Suprapubic skin (tissue), 4 donors: Measurements from ENCODE around the gene ZNF17.

Source experiments
- EP300 ChIP-seq: sonication (generic); formaldehyde crosslinking; IDR thresholded peaks from one replicate; pipeline ENCODE4 v1.6.1; 2017; ENCODE audit warnings: antibody characterized with exemption
- POLR2A ChIP-seq, 2 donors: fragments of 450-650 bp; IDR thresholded peaks; one replicate each; pipeline ENCODE4 v1.6.1; 2017; ENCODE audit warnings: antibody characterized with exemption in 2 of 2, mild to moderate bottlenecking in 2 of 2, moderate library complexity in 2 of 2
- POLR2AphosphoS5 ChIP-seq, 3 donors: sonication (generic); formaldehyde crosslinking; IDR thresholded peaks; one replicate each; pipeline ENCODE4 v1.6.1; 2017; ENCODE audit warnings: antibody characterized with exemption in 3 of 3
- TF ChIP-seq, protein P1 (sequence below), 2 donors: fragments of 200-600 bp in 1 of 2; fragments of 450-650 bp in 1 of 2; sonication (generic) in 1 of 2; IDR thresholded peaks; one replicate each; pipeline ENCODE4 v1.5.1; 2016 to 2019; ENCODE audit warnings: antibody characterized with exemption in 2 of 2, mild to moderate bottlenecking in 1 of 2, moderate library complexity in 1 of 2

DNA sequence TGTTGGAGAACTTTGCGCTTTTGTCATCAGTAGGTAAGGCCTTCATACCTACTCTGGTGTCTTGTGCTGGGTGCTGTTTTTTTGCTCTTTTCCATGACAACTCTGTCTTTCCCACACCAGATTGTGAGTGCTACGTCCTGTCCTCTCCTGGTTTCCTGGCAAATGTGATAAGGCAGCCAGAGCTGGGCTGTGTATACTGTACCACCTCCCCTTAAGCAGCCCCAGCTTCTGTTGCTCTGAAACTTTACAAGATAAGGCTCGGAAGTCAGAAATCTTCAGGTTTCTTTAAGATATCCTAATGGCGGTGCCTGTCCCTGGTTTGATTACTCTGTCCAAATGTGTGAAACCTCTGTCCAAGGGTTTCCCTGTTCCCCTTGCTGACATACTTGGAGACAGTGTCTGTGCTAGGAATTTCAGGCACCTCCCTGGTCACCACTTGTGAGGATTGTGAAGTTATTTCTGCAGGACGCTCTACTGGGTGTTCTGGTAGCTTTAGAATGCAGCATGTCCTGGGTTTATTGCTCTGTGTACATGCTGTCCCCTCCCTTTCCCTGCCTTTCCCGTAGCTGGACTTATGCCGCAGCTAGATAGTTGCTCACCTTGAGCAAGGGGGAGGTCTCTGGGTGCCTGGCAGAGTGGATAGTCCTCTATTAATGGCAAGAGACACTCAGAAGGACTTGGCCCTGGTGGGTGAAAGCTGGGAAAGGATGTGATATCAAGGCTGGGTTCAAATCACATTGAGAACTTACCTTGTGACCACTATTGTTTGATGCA is 31.2 kb downstream of the ZNF17 start:
- TF ChIP-seq, protein P1, sequence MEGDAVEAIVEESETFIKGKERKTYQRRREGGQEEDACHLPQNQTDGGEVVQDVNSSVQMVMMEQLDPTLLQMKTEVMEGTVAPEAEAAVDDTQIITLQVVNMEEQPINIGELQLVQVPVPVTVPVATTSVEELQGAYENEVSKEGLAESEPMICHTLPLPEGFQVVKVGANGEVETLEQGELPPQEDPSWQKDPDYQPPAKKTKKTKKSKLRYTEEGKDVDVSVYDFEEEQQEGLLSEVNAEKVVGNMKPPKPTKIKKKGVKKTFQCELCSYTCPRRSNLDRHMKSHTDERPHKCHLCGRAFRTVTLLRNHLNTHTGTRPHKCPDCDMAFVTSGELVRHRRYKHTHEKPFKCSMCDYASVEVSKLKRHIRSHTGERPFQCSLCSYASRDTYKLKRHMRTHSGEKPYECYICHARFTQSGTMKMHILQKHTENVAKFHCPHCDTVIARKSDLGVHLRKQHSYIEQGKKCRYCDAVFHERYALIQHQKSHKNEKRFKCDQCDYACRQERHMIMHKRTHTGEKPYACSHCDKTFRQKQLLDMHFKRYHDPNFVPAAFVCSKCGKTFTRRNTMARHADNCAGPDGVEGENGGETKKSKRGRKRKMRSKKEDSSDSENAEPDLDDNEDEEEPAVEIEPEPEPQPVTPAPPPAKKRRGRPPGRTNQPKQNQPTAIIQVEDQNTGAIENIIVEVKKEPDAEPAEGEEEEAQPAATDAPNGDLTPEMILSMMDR (IDR thresholded peaks at IDR 0.05), result no peak
- TF ChIP-seq EP300 (no peak), POLR2A (IDR thresholded peaks at IDR 0.05) (no peak), POLR2AphosphoS5 (IDR thresholded peaks at IDR 0.05) (no peak)
